Activated naive CD8-positive, alpha-beta T cell treated with anti-CD3 and anti-CD28 coated beads, Interleukin-2, amount 10 ng/mL, durations not matched to agents 7 days and 5 days (primary cell): ENCODE data around the gene RCAN1. TPM values are rescaled to one million over a fixed set of nuclear protein-coding genes. Genes with fewer than 3 reads are reported as not detected.

ENCODE experiments used
- ATAC-seq: fragments of 150-1000 bp; cut with Tn5 transposase; one replicate; pipeline ENCODE4 v1.10.0; 2021; ENCODE audit warnings: low read depth, moderate library complexity
- POLR2A ChIA-PET: fragments of 350-600 bp; sonication (Branson Sonifier 250); formaldehyde crosslinking; loops from one replicate; lab custom pipeline; 2021; ENCODE audit warnings: antibody characterized with exemption; lab: Charles Lee
- DNase-seq: peaks from one replicate; pipeline ENCODE4 v3.0.0; 2021
- H3K27ac Mint-ChIP-seq: one replicate; pipeline ENCODE4 v1.8.0; 2022; ENCODE audit warnings: mild to moderate bottlenecking, mixed read lengths
- H3K27me3 Mint-ChIP-seq: one replicate; pipeline ENCODE4 v1.8.0; 2022; ENCODE audit warnings: mild to moderate bottlenecking, moderate library complexity, mixed read lengths
- H3K36me3 Mint-ChIP-seq: one replicate; pipeline ENCODE4 v1.8.0; 2021; ENCODE audit warnings: mild to moderate bottlenecking, mixed read lengths
- H3K4me1 Mint-ChIP-seq: one replicate; pipeline ENCODE4 v1.8.0; 2021; ENCODE audit warnings: mixed read lengths
- H3K4me3 Mint-ChIP-seq: one replicate; pipeline ENCODE4 v1.8.0; 2022; ENCODE audit warnings: mild to moderate bottlenecking, moderate library complexity, mixed read lengths
- H3K9me3 Mint-ChIP-seq: one replicate; pipeline ENCODE4 v1.8.0; 2021; ENCODE audit warnings: mixed read lengths
- total RNA-seq, 2 experiments: library from RNA; stranded (reverse); gene quantifications; one replicate each; pipeline ENCODE4 v1.2.3, GENCODE V29; 2021

Gene RCAN1
- total RNA-seq, 2 experiments from 2014 or later: 7.3 to 7.4 TPM

DNA sequence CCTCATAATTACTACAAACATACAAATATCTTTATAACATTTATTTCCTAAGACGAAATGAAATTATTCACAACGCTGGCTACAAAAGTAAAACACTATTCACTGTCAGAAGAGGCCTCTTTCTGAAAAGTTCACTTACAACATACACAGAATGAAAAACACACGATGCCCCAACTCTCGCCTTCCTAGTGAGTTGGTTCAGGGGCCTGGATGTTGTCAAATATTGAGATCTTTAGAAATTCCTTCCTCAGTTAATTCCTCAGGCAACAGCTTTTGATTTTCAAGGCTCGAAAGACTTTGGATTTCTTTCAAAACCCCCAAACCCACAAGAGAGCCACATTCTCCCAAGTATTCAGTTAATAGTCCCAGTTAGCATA is 88.7 kb downstream of the RCAN1 start:
- Mint-ChIP-seq H3K27me3 (no peaks in the 10 kb centered on the region), H3K27ac (no peak overlapping the region), H3K36me3 (no peaks in the 10 kb centered on the region), H3K9me3 (no peaks in the 10 kb centered on the region), H3K4me3 (peak overlapping the region; percentile 36), H3K4me1 (peaks cover 5% of the 10 kb centered on the region)
- POLR2A ChIA-PET: no interaction called here
- ATAC-seq (no peak), DNase-seq (no peak)

DNA sequence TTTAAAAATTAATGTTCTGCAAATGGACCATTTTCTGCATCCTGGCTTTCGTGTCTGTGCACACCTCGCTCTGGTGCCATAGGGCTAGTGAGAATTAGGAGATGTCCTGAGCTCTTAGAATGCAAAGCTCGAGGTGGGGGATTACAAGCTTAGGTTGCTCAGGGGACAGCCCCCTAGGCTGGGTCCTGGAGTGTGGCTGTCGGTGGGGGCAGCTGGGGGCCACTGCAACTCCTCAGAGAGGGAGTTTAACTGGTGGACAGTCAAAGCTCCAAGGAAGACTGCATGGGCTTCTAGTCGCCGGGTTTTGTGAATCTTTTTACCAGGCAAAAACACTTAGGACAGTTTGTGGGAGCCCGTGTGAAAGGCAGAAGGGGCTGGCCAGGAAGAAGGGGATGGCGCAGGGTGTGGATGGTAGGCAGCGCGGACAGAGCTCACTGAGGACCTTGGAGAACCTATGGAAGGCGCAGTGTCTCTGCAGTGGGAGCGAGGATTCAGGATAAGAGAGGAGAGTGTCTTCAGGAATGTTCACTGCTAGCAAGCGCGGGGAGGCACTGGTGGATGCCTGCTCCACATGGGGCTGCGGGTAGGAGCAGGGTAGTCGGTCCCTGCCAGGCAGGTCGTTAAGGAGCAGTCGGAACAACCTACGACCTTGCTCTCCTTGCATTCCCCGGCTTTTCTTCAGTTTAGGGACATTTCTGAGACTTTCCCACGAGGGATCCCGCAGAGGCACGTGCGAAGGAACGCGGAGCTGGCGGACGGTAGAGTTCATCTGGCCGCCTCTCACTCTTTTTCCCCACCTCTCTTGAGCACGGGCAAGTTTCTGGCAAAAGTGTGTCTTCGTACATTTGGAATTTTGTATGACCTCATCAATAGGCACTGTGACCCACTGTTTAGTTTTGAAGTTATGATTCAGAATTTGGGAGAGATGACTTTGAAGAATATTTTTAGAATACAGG is 90.0 kb downstream of the RCAN1 start:
- no peak overlapping the region for H3K27ac Mint-ChIP-seq
- DNase-seq: no peak
- POLR2A ChIA-PET: no interaction called here
- H3K9me3 Mint-ChIP-seq: no peaks in the 10 kb centered on the region
- no peaks in the 10 kb centered on the region for H3K27me3 Mint-ChIP-seq
- peaks cover 5% of the 10 kb centered on the region for H3K4me1 Mint-ChIP-seq
- H3K4me3 Mint-ChIP-seq: no peak overlapping the region
- no peaks in the 10 kb centered on the region for H3K36me3 Mint-ChIP-seq
- no peak for ATAC-seq

DNA sequence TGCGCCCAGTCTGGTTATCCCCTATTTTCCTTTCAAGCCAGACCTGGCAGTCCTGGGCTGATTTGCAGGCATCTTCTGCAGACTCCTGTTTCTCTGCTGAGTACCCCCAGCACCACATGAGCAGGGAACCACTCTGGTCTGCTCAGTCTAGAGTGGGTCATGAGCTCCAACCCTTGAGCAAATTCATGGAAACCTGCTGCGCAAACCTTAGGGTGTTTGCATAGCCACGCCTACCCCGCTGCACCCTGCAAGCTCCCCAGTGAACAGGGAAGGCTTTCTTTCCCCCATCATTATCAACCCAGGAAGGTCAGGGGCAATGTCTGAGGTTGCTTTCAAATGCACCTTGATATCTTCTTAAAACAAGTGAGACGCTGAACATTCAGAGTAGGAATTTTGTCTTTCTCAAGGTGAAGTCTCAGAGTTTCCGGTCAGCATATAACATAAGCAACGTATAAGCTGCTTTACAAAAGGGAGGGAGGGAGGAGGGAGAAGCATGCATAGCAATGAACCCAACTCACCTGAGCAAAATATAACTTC is 91.8 kb downstream of the RCAN1 start:
- DNase-seq: no peak
- peaks cover 7% of the 10 kb centered on the region for H3K4me1 Mint-ChIP-seq

GRCh38 chr21:34522284-34522683 is 92.6 kb downstream of the RCAN1 start:
- Mint-ChIP-seq H3K4me3 (no peak overlapping the region), H3K4me1 (peaks cover 14% of the 10 kb centered on the region), H3K27me3 (no peaks in the 10 kb centered on the region), H3K27ac (no peak overlapping the region), H3K36me3 (peaks cover 4% of the 10 kb centered on the region), H3K9me3 (no peaks in the 10 kb centered on the region)
- ATAC-seq: no peak
- POLR2A ChIA-PET: no interaction called here
- DNase-seq: no peak

More for the DNA sequence above, 91.8 kb downstream of the RCAN1 start:
- Mint-ChIP-seq H3K4me3 (no peak overlapping the region), H3K27me3 (no peaks in the 10 kb centered on the region), H3K27ac (no peak overlapping the region), H3K9me3 (no peaks in the 10 kb centered on the region), H3K36me3 (no peaks in the 10 kb centered on the region)
- no peak for ATAC-seq
- POLR2A ChIA-PET: no interaction called here

- no peak overlapping the region for H3K4me3 Mint-ChIP-seq
- POLR2A ChIA-PET: no interaction called here
- no peaks in the 10 kb centered on the region for H3K9me3 Mint-ChIP-seq
- no peaks in the 10 kb centered on the region for H3K27me3 Mint-ChIP-seq
- ATAC-seq: no peak
- H3K4me1 Mint-ChIP-seq: peaks cover 16% of the 10 kb centered on the region
- H3K36me3 Mint-ChIP-seq: peaks cover 4% of the 10 kb centered on the region
- no peak for DNase-seq
- H3K27ac Mint-ChIP-seq: no peak overlapping the region
These were observed 93.4 kb downstream of the RCAN1 start for GRCh38 chr21:34521561-34521960.

DNA sequence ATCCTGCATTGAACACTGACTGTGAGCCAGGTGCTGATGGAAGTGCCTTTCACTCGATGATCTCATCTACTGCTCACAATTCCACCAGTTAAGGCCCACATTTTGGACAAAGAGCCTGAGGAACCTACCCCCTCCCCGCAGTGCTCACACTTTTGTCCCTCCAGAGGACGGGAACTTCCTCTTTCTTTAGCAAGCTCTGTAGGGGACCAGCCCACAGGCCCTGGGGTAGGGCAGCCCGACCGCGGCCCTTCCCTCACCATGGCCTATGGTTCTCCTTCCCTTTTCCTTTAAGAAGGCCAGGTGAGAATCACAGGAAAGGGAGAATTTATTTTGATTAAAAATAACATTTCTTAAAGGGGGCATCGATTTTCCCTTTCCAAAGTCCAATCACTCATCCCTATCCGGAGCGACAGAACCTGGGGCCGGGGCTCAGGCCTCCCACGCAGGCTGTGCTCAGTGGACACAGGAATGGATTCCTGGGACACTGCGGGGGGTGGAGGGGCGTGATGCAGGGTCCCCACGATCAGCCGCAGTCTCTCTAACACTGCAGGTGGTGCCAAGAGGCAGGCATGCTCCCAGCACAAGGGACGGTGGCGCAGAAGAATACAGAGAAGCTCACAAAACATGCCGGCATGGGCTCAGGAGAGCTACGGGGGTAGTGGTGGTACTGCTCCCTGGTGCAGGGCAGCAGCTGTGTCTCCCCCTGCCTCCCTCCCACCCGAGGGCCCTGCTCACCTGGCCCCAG is 94.0 kb downstream of the RCAN1 start:
- H3K4me1 Mint-ChIP-seq: peaks cover 12% of the 10 kb centered on the region
- H3K4me3 Mint-ChIP-seq: no peak overlapping the region
- no peak overlapping the region for H3K27ac Mint-ChIP-seq
- POLR2A ChIA-PET: no interaction called here
- DNase-seq (no peak), ATAC-seq (no peak)
- H3K9me3 Mint-ChIP-seq: no peaks in the 10 kb centered on the region
- no peaks in the 10 kb centered on the region for H3K27me3 Mint-ChIP-seq
- H3K36me3 Mint-ChIP-seq: peaks cover 4% of the 10 kb centered on the region

DNA sequence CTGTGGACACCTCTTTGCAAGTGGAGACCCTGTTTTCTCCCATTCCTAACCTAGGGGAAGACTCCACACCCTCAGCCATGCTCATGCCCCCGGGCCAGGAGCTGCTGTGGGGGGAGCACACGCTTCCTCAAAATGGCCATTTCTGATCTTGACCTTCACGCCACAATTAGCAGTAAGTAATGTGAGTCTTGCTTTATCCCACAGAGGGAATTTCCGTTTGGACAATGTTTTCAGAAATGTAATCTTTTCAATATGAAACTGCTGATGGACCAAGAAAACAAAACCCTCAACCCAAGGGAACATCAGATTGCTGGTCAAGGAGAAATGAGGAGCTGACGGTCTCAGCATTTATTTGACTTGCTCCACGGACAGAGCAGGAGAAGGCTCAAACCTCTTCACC is 94.6 kb downstream of the RCAN1 start:
- Mint-ChIP-seq H3K4me1 (peaks cover 12% of the 10 kb centered on the region), H3K27me3 (no peaks in the 10 kb centered on the region), H3K36me3 (peaks cover 4% of the 10 kb centered on the region), H3K9me3 (no peaks in the 10 kb centered on the region), H3K27ac (no peak overlapping the region), H3K4me3 (no peak overlapping the region)
- ATAC-seq (no peak), DNase-seq (no peak)
- POLR2A ChIA-PET: no interaction called here

DNA sequence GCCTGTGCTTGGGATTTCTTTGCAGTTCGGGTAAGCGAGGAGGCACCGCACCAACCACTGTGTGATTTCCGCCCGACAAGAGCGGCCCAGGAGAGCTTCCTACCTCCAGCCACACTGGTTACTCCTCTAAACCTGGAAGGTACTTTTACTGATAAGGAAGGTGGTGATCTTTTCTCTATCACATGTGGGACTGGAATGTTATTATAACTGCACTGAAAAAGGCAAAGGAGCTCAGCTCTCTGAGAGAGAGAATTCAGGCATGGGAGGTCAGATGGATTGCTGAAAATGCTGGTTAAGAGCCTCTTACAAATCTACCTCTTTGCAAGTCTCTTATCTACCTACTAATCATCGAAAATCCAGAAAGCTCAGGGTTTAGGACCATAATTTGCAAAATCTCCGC is 95.2 kb downstream of the RCAN1 start:
- peaks cover 12% of the 10 kb centered on the region for H3K4me1 Mint-ChIP-seq
- H3K4me3 Mint-ChIP-seq: no peak overlapping the region
- H3K9me3 Mint-ChIP-seq: no peaks in the 10 kb centered on the region
- POLR2A ChIA-PET: interaction anchor here (0.7 kb wide), 1 partner anchor 138 kb away, joined by 4 read pairs; no protein-coding TSS in a partner anchor
- peaks cover 4% of the 10 kb centered on the region for H3K36me3 Mint-ChIP-seq
- ATAC-seq (no peak), DNase-seq (no peak)
- H3K27me3 Mint-ChIP-seq: no peaks in the 10 kb centered on the region
- H3K27ac Mint-ChIP-seq: no peak overlapping the region

GRCh38 chr21:34519016-34519415 is 95.9 kb downstream of the RCAN1 start:
- peaks cover 12% of the 10 kb centered on the region for H3K4me1 Mint-ChIP-seq
- no peak overlapping the region for H3K27ac Mint-ChIP-seq
- DNase-seq: no peak
- no peaks in the 10 kb centered on the region for H3K9me3 Mint-ChIP-seq
- H3K27me3 Mint-ChIP-seq: no peaks in the 10 kb centered on the region
- POLR2A ChIA-PET: interaction anchor here (0.7 kb wide), 1 partner anchor 139 kb away, joined by 4 read pairs; no protein-coding TSS in a partner anchor
- no peak for ATAC-seq
- peaks cover 4% of the 10 kb centered on the region for H3K36me3 Mint-ChIP-seq
- no peak overlapping the region for H3K4me3 Mint-ChIP-seq

DNA sequence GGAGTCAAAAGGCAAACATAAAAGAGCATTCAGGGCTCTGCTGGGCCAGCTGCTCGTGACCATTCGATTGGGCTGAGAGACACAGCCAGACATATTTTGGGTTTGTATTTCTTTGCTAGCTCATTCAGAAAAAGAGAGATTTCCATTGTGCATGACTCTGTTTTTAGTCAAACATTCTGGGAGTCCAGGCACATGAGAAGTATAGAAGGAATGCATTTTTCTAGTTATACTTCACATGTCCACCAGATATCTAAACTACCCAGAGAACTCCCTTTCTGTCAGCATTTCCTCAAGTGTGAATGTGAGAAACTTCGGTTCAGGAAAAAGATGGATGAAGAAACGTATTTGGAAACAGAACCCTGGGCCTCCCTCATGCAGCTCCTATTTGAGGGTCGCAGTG is 96.6 kb downstream of the RCAN1 start:
- DNase-seq (no peak), ATAC-seq (no peak)
- Mint-ChIP-seq H3K4me3 (no peak overlapping the region), H3K27ac (no peak overlapping the region), H3K27me3 (no peaks in the 10 kb centered on the region), H3K4me1 (peaks cover 12% of the 10 kb centered on the region), H3K9me3 (no peaks in the 10 kb centered on the region), H3K36me3 (peaks cover 4% of the 10 kb centered on the region)
- POLR2A ChIA-PET: no interaction called here

DNA sequence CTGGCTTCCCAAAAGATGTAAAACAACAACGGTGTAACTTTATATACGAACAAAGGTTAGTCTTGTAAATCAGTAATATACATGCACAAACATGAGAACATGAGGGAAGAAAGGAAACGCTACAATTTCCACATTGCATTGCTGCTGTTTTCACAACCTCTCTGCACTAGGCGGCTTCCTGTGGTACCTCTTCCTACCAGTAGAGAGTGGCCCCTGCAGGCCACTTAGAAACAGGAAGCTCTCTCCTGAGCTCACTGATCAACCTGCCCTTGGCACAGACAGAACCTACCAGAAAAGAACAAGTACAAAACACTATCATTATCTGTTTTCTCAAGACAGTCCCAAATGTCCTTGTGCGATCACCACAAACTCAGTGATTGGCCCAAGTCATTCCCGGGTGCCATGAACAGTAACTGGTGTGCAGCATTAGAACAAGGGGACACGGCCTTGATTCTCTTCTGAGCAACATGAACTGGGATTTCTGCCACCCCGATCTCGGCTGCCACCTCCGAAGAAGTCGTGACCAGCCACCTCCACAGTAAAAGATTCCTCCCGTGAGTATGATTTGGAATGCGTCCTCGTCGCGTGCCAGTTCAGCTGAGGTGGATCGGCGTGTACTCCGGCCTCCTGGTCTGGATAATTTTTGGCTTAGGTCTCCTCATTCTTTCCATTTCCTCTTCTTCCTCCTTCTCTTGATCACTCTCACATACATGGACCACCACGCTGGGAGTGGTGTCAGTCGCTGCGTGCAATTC is 97.2 kb downstream of the RCAN1 start:
- H3K27me3 Mint-ChIP-seq: no peaks in the 10 kb centered on the region
- no peaks in the 10 kb centered on the region for H3K9me3 Mint-ChIP-seq
- ATAC-seq (peak; percentile 92), DNase-seq (no peak)
- peaks cover 4% of the 10 kb centered on the region for H3K36me3 Mint-ChIP-seq
- no peak overlapping the region for H3K27ac Mint-ChIP-seq
- POLR2A ChIA-PET: no interaction called here
- H3K4me1 Mint-ChIP-seq: peaks cover 12% of the 10 kb centered on the region
- H3K4me3 Mint-ChIP-seq: no peak overlapping the region

DNA sequence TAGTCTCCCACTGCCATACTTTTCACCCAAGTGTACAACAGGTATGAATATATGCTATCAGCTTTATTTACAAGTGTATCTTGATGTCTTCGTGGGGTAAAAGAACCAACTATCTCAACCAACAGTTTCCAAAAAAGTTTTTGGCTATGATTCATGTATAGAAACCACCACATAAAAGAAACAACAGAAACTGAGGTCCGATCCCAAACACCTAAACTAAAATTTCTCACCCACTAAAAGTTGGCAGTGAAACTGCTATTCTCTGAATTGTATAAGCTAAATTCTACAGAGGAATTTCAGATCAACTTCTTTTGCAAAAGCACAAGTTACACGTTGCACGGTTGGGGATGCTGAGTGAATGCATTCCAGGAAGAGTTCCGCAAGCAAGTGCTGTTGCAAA is 97.9 kb downstream of the RCAN1 start:
- no peaks in the 10 kb centered on the region for H3K27me3 Mint-ChIP-seq
- POLR2A ChIA-PET: no interaction called here
- H3K9me3 Mint-ChIP-seq: no peaks in the 10 kb centered on the region
- H3K4me3 Mint-ChIP-seq: no peak overlapping the region
- no peak overlapping the region for H3K27ac Mint-ChIP-seq
- DNase-seq (no peak), ATAC-seq (no peak)
- H3K4me1 Mint-ChIP-seq: peaks cover 12% of the 10 kb centered on the region
- H3K36me3 Mint-ChIP-seq: peaks cover 4% of the 10 kb centered on the region

DNA sequence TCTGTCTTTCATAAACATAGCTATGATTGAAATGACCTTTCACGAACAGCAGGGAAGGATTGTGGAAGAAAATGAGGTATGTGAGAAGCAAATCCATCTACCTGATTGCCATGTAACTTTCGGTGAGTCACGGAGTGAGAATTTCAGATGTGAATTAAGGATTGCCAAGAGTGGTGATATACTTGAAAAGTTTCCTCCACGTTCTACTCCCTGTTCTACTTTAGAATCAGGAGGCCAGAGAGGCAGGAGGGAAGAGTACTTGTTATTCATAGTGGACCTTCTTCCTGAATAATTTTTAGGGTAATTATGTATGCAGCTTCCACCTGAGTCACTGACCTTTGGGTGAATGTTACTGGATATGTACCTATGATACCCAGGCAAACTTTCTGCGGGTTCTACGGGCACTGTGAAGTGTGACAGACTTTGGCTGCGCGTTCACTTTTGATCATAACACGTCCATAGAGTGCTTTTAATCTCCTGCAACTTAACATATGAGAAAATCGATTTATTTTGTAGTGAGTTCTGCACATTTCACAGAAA is 100.3 kb downstream of the RCAN1 start:
- no peaks in the 10 kb centered on the region for H3K9me3 Mint-ChIP-seq
- ATAC-seq (no peak), DNase-seq (no peak)
- no peak overlapping the region for H3K27ac Mint-ChIP-seq
- POLR2A ChIA-PET: interaction anchor here (0.6 kb wide), 1 partner anchor 600 kb away, joined by 3 read pairs; no protein-coding TSS in a partner anchor
- peaks cover 5% of the 10 kb centered on the region for H3K27me3 Mint-ChIP-seq
- H3K4me1 Mint-ChIP-seq: peaks cover 12% of the 10 kb centered on the region
- H3K36me3 Mint-ChIP-seq: peaks cover 4% of the 10 kb centered on the region
- H3K4me3 Mint-ChIP-seq: no peak overlapping the region
